ENCODE data around the gene ASTN2. TPM values are rescaled to one million over a fixed set of nuclear protein-coding genes. Genes with fewer than 3 reads are reported as not detected.

ASTN2 gene
- total RNA-seq, 1 donor from 2014 or later, result 7.3 TPM

DNA sequence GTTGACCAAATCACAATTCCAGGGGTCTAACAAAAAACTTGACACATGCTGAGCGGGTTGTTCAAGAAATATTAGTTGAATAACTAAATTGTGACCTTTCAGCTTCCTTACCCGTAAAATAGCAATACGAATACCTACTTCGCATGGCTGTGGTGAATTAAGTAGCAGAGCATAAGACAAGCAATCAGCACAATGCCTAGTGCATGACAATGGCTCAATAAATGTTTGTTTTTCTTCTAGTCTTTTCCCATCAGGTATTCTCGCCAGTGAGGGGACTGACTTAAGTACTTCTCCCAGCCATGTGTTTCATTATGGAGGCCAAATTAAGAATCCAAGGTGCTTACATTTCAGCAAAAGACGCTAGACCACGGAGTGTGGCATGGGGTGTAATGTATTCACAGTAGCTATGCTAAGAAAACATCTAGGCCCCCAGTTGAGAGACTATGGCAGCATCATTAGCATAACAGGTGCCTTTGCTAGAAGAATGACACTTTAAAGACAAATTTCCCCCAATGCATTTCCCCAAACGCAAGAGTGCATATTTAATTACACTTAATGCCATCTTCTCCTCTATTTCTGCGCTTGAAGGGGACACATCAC lies 145.9 kb downstream of the ASTN2 start:
- Histone ChIP-seq H3K4me3 (ENCODE audit: low read length in 3 of 3) (no peak overlapping the region), H3K36me3 (ENCODE audit: control insufficient read depth in 3 of 3, insufficient read depth in 3 of 3, low read length in 3 of 3) (no peaks in the 10 kb centered on the region), H3K9me3 (ENCODE audit: control insufficient read depth in 3 of 3, low read length in 3 of 3) (no peaks in the 10 kb centered on the region), H3K27me3 (ENCODE audit: control insufficient read depth in 3 of 3, insufficient read depth in 3 of 3, low read length in 3 of 3) (no peaks in the 10 kb centered on the region), H3K27ac (ENCODE audit: low read depth, low read length) (no peak overlapping the region), H3K9ac (ENCODE audit: low read depth in 1 of 3, low read length in 3 of 3) (no peak overlapping the region), H3K4me1 (ENCODE audit: control insufficient read depth in 3 of 3, insufficient read depth in 3 of 3, low read length in 3 of 3) (no peaks in the 10 kb centered on the region)

DNA sequence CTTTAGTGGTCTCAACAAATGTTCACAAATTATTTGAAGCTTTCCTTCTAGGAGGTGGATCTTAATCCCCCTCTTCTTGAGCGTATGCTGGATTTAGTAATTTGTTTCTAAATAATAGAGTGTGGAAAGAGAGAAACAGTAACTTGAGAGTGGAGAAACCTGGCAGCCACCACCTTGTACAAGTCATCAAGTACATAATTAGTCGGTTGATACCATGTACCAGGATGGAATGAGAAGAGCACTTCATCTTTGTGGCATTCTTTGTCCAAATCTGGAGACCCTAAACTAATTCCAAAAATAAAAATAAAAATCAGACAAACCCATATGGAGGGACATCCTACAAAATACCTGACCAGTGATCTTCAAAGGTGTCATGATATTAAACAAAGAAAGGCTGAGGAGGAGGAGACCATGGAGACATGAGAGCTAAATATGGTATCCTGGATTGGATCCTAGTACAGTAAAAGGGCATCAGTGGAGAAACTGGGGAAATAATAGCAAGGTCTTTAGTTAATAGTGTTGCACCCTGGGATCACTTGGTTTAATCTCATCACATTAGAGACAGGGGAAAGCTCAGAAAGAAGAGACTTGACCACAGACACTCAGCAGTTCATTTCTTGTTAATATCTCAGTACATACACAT lies 147.9 kb downstream of the ASTN2 start:
- H3K27me3 ChIP-seq (ENCODE audit: control insufficient read depth in 3 of 3, insufficient read depth in 3 of 3, low read length in 3 of 3), result no peaks in the 10 kb centered on the region
- H3K9me3 ChIP-seq (ENCODE audit: control insufficient read depth in 3 of 3, low read length in 3 of 3), result no peaks in the 10 kb centered on the region
- H3K9ac ChIP-seq (ENCODE audit: low read depth in 1 of 3, low read length in 3 of 3), result no peak overlapping the region
- H3K4me1 ChIP-seq (ENCODE audit: control insufficient read depth in 3 of 3, insufficient read depth in 3 of 3, low read length in 3 of 3), result no peaks in the 10 kb centered on the region
- H3K4me3 ChIP-seq (ENCODE audit: low read length in 3 of 3), result no peak overlapping the region
- H3K27ac ChIP-seq (ENCODE audit: low read depth, low read length), result no peak overlapping the region
- H3K36me3 ChIP-seq (ENCODE audit: control insufficient read depth in 3 of 3, insufficient read depth in 3 of 3, low read length in 3 of 3), result no peaks in the 10 kb centered on the region

DNA sequence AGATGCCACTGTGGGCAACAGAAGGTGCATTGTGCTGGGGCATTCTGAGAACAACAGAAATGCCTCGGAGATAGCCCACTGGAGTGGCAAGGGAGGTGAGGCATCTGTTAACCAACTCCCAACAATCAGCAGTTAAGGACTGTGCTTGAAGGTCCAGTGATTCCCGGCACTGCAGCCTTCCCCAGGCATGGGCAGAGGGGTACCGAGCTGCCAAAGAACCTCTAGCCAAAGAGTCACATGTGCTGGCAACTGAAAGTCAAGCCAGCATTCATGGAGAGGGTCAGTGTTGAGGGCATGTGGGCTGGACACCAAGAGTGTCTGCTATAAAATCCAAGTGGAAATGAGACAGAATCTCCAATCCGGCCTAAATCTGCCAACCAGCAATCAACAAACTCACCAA lies 149.6 kb downstream of the ASTN2 start:
- no peak overlapping the region for H3K4me3 ChIP-seq (ENCODE audit: low read length in 3 of 3)
- no peak overlapping the region for H3K9ac ChIP-seq (ENCODE audit: low read depth in 1 of 3, low read length in 3 of 3)
- H3K27ac ChIP-seq (ENCODE audit: low read depth, low read length), result no peak overlapping the region
- H3K27me3 ChIP-seq (ENCODE audit: control insufficient read depth in 3 of 3, insufficient read depth in 3 of 3, low read length in 3 of 3), result no peaks in the 10 kb centered on the region
- H3K36me3 ChIP-seq (ENCODE audit: control insufficient read depth in 3 of 3, insufficient read depth in 3 of 3, low read length in 3 of 3), result no peaks in the 10 kb centered on the region
- H3K9me3 ChIP-seq (ENCODE audit: control insufficient read depth in 3 of 3, low read length in 3 of 3), result no peaks in the 10 kb centered on the region
- H3K4me1 ChIP-seq (ENCODE audit: control insufficient read depth in 3 of 3, insufficient read depth in 3 of 3, low read length in 3 of 3), result no peaks in the 10 kb centered on the region

DNA sequence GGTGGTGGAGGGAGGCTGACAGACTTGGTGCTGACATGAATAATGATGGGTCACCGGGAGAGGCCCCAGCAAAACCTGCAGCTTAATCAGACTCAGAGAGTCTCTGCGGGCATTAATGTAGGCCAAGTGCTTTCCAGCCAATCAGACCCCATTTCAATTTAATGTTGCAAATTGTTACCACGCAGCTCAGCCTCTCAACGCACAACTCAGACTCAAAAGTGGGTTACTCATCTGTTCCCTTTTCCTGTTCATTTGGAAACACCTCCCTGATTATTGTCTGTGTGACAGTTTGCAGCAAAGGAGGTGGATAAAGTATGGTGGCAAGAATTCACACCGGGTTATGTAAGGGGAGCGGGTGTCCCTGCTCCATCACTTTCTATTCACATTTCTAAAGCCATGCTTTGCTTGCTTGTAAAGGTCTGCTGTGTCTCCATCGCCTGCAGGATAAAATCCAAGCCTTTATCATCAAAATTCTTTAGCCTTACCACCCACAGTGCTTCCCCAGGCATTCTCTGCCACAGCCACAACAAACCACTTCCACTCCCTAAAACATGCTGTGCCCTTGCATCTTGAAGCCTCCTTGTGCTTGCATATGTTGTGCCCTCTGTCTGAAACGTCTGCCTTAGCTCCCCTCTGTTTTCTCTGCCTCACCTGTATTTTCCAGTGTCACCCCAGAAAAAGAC lies 156.5 kb downstream of the ASTN2 start:
- Histone ChIP-seq H3K27ac (ENCODE audit: low read depth, low read length) (no peak overlapping the region), H3K4me1 (ENCODE audit: control insufficient read depth in 3 of 3, insufficient read depth in 3 of 3, low read length in 3 of 3) (no peaks in the 10 kb centered on the region), H3K9me3 (ENCODE audit: control insufficient read depth in 3 of 3, low read length in 3 of 3) (no peaks in the 10 kb centered on the region), H3K36me3 (ENCODE audit: control insufficient read depth in 3 of 3, insufficient read depth in 3 of 3, low read length in 3 of 3) (no peaks in the 10 kb centered on the region), H3K9ac (ENCODE audit: low read depth in 1 of 3, low read length in 3 of 3) (no peak overlapping the region), H3K4me3 (ENCODE audit: low read length in 3 of 3) (no peak overlapping the region), H3K27me3 (ENCODE audit: control insufficient read depth in 3 of 3, insufficient read depth in 3 of 3, low read length in 3 of 3) (peaks cover 0 to 2% (median 0%) of the 10 kb centered on the region in 3 donors)

DNA sequence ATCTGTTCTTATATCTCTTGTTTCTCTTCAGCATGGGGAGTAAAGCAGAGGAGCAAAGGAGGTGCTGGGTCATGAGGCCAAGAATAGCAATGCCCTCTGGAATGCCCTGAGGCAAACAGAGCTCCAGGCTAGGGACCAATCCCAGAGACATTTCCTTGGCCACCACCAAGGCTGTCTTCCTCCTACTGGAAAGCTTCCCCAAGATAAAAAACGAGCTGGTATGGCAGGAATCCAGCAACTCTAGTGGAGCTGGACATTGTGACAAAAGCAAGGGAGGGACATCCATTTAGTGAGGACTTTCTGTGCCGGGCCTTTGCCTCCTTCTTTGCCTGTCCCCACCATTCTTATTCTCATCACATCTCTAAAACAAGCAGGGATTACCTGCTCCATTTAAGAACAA lies 161.6 kb downstream of the ASTN2 start:
- Histone ChIP-seq H3K4me3 (ENCODE audit: low read length in 3 of 3) (no peak overlapping the region), H3K9ac (ENCODE audit: low read depth in 1 of 3, low read length in 3 of 3) (no peak overlapping the region), H3K27me3 (ENCODE audit: control insufficient read depth in 3 of 3, insufficient read depth in 3 of 3, low read length in 3 of 3) (peaks cover 0 to 2% (median 0%) of the 10 kb centered on the region in 3 donors), H3K4me1 (ENCODE audit: control insufficient read depth in 3 of 3, insufficient read depth in 3 of 3, low read length in 3 of 3) (no peaks in the 10 kb centered on the region), H3K36me3 (ENCODE audit: control insufficient read depth in 3 of 3, insufficient read depth in 3 of 3, low read length in 3 of 3) (no peaks in the 10 kb centered on the region), H3K27ac (ENCODE audit: low read depth, low read length) (no peak overlapping the region), H3K9me3 (ENCODE audit: control insufficient read depth in 3 of 3, low read length in 3 of 3) (no peaks in the 10 kb centered on the region)

DNA sequence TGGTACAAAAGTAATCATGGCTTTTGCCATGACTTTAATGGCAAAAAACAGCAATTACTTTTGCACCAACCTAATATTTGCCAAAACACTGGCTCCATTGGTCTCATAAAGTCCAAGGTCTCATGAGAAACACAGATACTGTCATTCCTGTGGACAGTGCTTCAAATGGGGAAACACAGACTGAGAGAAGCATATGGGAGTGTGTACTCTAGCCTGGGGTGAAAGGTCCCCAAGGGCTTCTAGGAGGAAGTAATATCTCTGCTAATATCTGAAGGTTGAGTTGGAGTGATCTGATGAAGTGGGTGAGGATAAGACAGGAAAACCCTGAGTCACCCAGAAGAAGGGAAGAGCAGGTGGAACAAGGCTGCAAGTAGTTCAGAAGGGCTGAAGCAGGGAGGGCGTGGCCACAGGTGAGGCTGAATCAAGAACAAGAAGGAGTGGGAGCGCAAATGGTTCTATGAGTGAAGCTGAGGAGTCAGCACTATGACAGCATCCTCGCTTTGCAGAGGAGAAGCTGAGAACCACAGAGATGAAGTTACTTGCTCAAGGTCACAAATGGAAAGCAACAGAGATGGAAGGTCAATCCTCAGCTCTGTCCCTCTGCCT lies 164.1 kb downstream of the ASTN2 start:
- Histone ChIP-seq H3K27me3 (ENCODE audit: control insufficient read depth in 3 of 3, insufficient read depth in 3 of 3, low read length in 3 of 3) (no peaks in the 10 kb centered on the region), H3K9me3 (ENCODE audit: control insufficient read depth in 3 of 3, low read length in 3 of 3) (no peaks in the 10 kb centered on the region), H3K36me3 (ENCODE audit: control insufficient read depth in 3 of 3, insufficient read depth in 3 of 3, low read length in 3 of 3) (no peaks in the 10 kb centered on the region), H3K4me3 (ENCODE audit: low read length in 3 of 3) (no peak overlapping the region), H3K4me1 (ENCODE audit: control insufficient read depth in 3 of 3, insufficient read depth in 3 of 3, low read length in 3 of 3) (no peaks in the 10 kb centered on the region), H3K27ac (ENCODE audit: low read depth, low read length) (no peak overlapping the region), H3K9ac (ENCODE audit: low read depth in 1 of 3, low read length in 3 of 3) (no peak overlapping the region)

DNA sequence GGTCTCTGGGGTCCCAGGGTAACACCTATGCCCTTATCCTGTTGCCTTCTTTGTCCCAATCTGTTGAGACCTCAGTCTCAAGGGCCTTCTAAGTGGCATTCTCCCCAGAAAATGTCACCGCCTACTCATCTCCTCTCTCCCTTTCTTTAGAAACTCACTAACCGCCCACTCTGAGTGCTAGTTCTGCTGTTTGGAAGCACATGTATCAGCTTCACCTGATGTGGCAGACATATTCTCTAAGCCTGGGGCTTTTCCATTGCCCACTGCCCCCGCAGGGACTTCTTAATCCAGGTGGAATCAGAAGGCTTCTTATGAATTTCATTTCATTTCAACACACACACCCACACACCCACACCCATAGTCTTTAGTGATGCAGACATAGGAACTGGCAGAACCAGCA lies 165.1 kb downstream of the ASTN2 start:
- H3K4me3 ChIP-seq (ENCODE audit: low read length in 3 of 3), result no peak overlapping the region
- no peak overlapping the region for H3K27ac ChIP-seq (ENCODE audit: low read depth, low read length)
- H3K36me3 ChIP-seq (ENCODE audit: control insufficient read depth in 3 of 3, insufficient read depth in 3 of 3, low read length in 3 of 3), result no peaks in the 10 kb centered on the region
- peaks cover 0 to 5% (median 0%) of the 10 kb centered on the region in 3 donors for H3K27me3 ChIP-seq (ENCODE audit: control insufficient read depth in 3 of 3, insufficient read depth in 3 of 3, low read length in 3 of 3)
- no peaks in the 10 kb centered on the region for H3K4me1 ChIP-seq (ENCODE audit: control insufficient read depth in 3 of 3, insufficient read depth in 3 of 3, low read length in 3 of 3)
- H3K9me3 ChIP-seq (ENCODE audit: control insufficient read depth in 3 of 3, low read length in 3 of 3), result no peaks in the 10 kb centered on the region
- H3K9ac ChIP-seq (ENCODE audit: low read depth in 1 of 3, low read length in 3 of 3), result no peak overlapping the region

DNA sequence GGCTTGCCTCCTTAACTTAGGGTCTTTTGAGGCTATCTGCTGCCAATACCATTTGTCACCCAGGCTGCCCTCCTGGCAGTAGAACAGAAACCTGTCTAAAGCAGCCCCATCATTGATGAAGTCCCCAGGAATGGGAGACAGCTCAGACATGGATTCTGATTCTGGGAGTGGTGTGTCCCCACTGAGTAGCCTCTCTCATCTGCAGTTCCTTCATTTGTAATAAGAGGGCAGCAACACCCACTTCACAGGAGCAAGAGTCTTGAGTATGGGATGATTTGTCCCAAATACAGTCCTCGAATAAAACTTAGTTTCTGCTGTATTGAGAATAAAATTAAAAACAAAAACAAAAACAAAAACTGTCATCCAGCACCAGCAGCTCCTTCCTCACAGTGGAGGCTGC lies 167.6 kb downstream of the ASTN2 start:
- no peaks in the 10 kb centered on the region for H3K4me1 ChIP-seq (ENCODE audit: control insufficient read depth in 3 of 3, insufficient read depth in 3 of 3, low read length in 3 of 3)
- no peaks in the 10 kb centered on the region for H3K9me3 ChIP-seq (ENCODE audit: control insufficient read depth in 3 of 3, low read length in 3 of 3)
- H3K9ac ChIP-seq (ENCODE audit: low read depth in 1 of 3, low read length in 3 of 3), result no peak overlapping the region
- no peak overlapping the region for H3K4me3 ChIP-seq (ENCODE audit: low read length in 3 of 3)
- no peak overlapping the region for H3K27ac ChIP-seq (ENCODE audit: low read depth, low read length)
- H3K27me3 ChIP-seq (ENCODE audit: control insufficient read depth in 3 of 3, insufficient read depth in 3 of 3, low read length in 3 of 3), result peaks cover 0 to 5% (median 0%) of the 10 kb centered on the region in 3 donors
- no peaks in the 10 kb centered on the region for H3K36me3 ChIP-seq (ENCODE audit: control insufficient read depth in 3 of 3, insufficient read depth in 3 of 3, low read length in 3 of 3)

DNA sequence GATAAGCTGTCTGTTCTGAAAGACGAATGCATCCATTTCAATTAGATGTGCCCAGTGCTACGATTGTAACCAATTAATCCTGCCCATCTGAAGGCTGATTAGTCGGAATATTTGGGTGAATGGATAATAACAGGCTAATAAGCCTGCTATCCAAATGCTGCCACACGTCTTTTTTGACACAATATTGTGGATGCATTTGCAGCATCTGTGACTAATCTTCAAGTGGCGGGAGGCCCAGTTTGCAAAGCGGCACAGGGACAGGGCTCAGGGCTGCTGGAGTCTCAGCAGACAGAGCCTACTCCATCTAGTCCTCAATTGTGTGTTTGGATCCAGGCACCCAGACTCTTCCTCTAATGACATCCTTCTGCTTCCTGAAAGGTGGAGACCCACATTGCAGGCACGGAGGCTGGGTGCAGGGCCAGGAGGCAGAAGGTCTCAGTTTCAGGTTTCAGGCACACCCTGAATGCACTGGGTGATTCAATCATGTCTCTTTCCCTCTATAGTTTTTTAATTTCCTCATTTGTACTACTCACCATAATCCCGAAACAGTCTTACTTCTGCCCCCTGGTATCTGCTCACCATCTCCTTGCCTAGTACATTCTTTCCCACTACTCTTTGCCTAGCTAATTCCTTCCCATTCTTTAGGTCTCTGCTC lies 169.6 kb downstream of the ASTN2 start:
- Histone ChIP-seq H3K9ac (ENCODE audit: low read depth in 1 of 3, low read length in 3 of 3) (no peak overlapping the region), H3K9me3 (ENCODE audit: control insufficient read depth in 3 of 3, low read length in 3 of 3) (no peaks in the 10 kb centered on the region), H3K4me1 (ENCODE audit: control insufficient read depth in 3 of 3, insufficient read depth in 3 of 3, low read length in 3 of 3) (no peaks in the 10 kb centered on the region), H3K36me3 (ENCODE audit: control insufficient read depth in 3 of 3, insufficient read depth in 3 of 3, low read length in 3 of 3) (no peaks in the 10 kb centered on the region), H3K27me3 (ENCODE audit: control insufficient read depth in 3 of 3, insufficient read depth in 3 of 3, low read length in 3 of 3) (peaks cover 0 to 5% (median 0%) of the 10 kb centered on the region in 3 donors), H3K4me3 (ENCODE audit: low read length in 3 of 3) (no peak overlapping the region), H3K27ac (ENCODE audit: low read depth, low read length) (no peak overlapping the region)

Data from skeletal muscle tissue (tissue), 4 donors.